ENCODE data around the gene FLACC1.
"Not testable (repeated sequence)": the region's sequence is repeated elsewhere in the genome, so short reads cannot be mapped to it uniquely, and the experiment has no call there.

Gene FLACC1

DNA sequence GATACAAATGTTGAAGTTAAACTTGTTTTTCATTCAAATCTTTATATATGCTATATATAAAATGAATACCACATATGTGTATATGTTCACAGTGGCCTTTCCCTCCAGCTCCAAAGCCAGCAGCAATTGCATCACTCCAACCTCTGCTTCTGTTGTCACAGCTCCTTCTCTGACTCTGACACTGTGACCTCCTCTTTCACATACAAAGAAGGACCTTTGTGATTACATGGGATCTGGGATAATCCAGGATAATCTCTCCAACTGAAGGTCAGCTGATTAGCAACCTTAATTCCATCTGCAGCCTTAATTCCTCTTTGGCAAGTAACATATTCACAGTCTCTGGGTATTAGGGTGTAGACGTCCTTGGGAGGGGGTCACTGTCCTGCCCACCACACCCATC, 8.4 kb downstream of the FLACC1 start:
- no peak for DNase-seq

DNA sequence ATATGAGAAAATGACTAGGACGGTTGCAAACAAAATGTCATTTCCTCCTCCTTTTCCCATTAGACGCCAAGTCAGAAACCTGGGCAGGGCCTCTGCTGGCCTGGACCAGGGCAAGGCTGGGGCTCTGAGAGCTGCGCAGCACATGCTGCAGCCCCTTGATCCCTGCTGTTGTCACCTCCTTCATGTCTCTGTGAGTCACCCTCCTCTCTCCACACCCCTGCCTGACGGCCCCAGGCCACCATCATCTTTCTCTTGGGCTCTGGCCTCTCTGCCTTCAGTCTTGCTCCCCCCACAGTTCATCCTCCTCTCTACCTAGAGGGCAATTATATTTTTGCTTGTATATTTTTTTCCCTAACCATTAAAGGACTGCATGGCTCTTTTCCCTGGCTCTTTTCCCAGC, 10.0 kb downstream of the FLACC1 start:
- no peak for DNase-seq

DNA sequence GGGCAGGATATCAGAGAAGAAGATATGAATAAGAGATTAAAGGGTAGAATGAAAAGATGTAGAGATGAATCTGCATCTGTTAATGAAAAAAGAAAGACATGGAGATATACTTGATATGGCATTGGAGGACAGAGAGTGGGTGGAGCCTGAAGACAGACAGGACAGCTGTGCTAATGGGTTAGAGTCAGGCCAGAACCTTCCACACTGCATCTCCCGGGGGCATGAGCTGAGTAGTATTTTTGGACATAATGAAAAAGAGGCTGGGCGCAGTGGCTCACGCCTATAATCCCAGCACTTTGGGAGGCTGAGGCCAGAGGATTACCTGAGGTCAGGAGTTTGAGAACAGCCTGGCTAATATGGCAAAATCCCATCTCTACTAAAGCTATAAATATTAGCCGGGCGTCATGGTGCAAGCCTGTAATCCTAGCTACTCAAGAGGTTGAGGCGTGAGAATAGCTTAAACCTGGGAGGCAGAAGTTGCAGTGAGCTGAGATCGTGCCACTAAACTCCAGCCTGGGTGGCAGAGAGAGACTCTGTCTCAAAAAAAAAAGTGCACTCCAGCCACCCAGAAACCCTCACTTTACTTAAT, 11.4 kb downstream of the FLACC1 start:
- no peak for DNase-seq

DNA sequence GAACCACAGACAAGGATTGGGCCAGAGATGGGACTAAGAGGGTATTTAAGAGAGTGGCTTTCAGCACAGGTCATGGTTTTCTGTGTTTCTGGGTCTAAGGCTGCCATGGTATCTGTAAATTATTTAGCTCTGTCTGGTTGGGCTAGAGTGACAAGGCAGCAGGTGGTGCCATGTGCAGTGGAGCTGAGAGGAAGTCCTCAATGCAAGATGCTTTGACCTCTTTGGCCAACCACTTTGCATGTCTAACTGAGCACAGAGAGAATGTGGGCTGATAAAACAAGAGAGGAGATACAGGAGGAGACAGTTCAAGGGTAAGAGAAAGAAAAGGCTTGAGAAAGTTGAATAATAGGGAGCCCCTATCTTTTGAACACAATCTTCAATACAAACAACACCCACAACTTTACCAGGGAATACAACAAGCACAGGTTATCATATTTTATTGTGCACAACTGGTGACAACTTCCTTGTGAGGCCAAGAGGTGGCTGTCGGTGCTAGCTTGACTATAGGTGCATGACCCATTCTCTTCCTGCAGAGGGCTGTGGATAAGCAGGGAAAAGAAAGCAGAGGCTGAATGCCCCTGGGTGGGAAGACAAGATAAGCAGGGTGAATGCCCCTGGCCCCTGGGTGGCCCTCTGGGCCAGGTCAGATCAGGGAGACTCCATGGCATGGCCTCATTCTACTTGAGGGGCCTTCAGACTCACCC, 12.3 kb downstream of the FLACC1 start:
- no peak for DNase-seq

DNA sequence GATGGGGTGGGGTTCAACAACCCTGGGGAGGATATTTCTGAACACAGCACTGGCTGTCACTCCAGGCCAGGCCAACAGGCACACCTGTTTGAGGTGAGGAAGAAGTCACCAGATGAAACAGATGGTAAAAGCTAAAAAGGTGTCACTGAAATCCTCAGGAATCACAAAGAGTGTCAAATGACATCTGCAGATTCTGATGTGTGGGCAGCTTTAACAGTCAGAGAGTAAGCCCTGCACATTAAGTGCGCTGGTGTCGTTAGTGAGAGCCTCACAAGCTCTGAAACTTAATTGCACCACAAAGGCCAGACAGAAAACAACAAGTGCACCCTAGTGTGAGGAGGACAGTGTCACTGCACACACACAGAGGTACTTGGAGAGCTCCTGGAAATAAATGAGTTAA, 13.6 kb downstream of the FLACC1 start:
- no peak for DNase-seq

DNA sequence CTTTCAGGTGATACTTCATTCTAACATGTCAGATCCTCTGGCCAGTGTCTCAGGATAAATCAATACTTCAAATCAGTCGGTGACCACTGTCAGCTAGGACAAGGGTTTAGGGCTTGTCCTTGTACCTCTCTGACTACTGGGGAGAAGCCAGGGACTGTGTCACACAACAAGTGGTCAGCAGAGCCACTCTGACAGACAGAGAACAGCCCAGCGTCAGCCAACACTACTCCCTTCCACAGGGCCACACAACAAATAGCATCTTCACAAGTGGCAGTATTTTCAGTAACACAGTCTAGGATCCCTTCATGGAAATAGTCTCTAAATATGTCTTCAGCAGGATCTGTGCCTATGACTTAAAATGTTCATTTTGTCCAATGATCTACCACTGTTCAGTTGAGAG, 14.2 kb downstream of the FLACC1 start:
- no peak for DNase-seq

DNA sequence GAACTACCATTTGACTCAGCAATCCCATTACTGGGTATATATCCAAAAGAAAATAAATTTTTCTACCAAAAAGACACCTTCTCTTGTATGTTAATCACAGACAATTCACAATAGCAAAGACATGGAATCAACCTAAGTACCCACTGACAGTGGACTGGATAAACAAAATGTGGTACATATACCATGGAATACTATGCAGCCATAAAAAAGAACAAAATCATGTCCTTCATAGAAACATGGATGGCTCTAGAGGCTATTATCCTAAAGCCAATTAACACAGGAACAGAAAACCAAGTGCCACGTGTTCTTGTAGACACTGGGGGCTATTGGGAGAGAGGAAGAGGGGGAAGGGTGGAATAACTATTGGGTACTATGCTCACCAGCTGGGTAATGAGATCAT, 27.7 kb downstream of the FLACC1 start:
- DNase-seq: no peak

DNA sequence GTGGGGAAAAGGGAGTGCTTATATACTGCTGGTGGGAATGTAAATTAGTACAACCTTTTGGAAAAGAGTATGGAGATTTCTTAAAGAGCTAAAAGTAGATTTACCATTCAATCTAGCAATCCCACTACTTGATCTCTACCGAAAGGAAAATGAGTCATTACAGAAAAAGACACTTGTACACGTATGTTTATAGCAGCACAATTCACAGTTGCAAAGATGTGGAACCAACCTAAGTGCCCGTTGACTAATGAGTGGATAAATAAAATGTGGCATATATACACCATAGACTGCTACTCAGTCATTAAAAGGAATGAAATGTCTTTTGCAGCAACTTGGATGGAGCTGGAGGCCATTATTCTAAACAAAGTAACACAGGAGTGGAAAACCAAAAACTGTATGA, 29.5 kb downstream of the FLACC1 start:
- DNase-seq: no peak

DNA sequence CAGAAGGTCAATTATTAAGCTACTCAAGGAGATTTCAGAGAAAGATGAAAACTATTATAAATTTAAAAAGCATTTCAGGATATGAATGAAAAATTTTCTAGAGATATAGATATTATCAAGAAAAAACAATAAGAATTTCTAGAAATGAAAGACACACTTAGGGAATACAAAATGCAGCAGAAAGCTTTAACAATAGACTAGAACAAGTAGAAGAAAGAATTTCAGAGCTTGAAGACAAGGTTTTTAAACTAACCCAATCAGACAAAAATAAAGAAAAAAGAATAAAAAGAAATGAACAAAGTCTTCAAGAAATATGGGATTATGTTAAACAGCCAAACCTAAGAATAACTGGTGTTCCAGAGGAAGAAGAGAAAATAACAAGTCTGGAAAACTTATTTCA, 34.4 kb downstream of the FLACC1 start:
- DNase-seq: no peak

DNA sequence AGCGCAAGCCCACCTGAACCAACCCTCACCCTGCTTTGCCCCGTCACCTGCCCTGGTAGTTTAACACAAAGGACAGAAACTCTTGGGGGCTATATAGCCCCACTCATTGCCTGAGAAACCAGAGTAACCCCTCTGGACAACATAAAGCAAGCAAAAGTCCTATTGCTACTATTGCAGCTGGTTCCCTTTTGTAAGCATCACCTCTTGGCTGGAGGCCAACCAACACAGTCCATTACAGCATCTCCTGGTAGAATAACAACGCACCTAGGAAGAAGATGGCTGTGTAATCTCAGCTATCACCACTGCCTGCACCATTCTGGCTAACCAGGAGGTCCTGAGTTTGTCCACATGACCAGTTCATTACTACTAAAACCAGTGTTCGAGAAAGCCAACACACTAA, 36.4 kb downstream of the FLACC1 start:
- DNase-seq: no peak

DNA sequence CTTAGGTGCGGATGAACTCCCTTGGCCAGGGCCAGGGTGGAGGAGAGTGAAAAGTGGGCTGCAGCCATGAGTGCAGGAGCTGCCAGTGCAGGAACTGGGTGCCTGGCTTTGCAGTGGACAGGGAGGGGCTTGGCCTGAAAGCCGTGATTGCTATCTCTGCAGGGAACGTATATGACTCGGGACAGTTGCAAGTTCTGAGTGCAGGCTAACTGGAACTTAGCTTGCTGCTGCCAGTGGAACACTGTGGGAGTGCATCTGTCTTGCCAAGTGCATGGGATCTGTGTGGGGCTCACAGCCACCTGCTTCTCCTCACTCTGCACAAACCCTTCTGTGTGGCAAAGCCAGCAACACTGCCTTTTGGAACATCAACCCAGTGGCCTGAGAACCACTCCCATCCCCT, 36.9 kb downstream of the FLACC1 start:
- DNase-seq: no peak

DNA sequence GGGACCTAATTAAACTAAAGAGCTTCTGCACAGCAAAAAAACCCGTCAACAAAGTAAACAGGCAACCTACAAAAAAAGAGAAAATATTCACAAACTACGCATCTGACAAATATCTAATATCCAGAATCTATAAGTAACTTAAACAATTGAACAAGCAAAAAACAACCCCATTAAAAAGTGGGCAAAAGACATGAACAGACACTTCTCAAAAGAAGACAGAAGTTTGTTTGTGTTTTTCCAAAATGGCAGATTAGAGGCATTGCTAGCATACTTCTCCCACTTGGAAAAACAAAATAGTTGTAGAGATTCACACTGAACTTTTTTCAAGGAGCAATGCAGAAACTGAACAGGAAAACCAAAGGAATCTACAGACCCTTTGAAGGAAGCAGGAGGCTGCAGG, 37.6 kb downstream of the FLACC1 start:
- DNase-seq: no peak

DNA sequence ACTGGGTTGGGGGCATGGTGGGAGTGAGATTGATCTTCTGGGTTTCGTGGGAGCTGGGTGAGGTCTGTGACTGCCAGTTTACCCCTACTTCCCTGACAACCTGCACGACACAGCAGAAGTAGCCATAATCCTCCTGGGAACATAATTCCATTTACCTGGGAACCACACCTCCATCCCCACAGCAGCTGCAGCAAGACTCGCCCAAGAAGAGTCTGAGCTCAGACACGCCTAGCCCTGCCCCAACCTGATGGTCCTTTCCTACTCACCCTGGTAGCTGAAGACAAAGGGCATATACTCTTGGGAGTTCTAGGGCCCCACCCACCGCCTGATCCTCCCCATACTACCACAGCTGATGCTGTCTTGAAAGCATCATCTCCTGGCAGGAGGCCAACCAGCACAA, 43.8 kb downstream of the FLACC1 start:
- no peak for DNase-seq

DNA sequence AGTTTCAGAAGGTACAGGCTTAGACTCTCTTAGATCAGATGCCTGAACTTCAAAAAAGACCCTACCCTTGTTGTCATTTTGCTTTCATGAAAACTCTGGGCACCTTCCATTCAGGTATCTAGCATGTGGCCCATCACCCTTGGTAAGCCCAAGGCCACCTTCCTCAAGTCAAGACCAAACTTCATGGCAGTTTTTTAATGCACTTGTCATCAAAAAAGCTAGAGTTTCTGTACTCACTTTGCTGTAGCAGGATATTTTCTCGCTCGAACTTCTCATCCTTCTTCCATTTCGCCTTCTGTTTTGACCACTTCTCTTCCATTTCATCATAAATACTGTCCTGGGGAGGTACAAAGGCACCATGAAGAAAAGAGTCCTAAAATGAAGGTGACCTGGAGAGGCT, 48.2 kb downstream of the FLACC1 start:
- no peak for DNase-seq

DNA sequence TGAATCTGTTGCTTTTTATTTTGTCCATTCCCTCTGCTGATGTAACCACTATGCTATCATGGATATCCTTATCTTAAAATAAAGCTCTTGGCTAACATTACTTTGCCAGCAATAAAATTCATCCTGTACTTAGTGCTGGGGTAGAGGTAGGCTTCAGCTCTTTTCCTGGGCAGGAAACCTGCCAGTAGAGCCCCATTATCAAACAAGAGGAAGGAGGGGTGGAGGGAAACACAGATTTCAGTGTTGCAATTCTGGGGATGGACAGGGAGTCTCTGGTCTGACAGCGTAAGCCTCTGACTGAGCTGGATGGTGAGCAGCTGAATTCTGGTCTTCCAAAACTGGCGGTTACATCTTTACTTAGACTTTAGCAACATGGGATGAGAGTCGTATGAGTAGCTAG, 49.3 kb downstream of the FLACC1 start:
- no peak for DNase-seq

DNA sequence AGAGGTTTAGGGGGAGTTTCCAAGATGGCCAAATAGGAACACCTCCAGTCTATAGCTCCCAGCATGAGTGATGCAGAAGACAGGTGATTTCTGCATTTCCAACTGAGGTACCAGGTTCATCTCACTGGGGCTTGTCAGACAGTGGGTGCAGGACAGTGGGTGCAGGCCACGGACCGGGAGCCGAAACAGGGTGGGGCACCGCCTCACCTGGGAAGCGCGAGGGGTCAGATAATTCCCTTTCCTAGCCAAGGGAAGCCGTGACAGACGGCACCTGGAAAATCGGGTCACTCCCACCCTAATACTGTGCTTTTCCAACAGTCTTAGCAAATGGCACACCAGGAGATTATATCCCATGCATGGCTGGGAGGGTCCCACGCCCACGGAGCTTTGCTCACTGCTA, 57.2 kb downstream of the FLACC1 start:
- DNase-seq: not testable (repeated sequence)

DNA sequence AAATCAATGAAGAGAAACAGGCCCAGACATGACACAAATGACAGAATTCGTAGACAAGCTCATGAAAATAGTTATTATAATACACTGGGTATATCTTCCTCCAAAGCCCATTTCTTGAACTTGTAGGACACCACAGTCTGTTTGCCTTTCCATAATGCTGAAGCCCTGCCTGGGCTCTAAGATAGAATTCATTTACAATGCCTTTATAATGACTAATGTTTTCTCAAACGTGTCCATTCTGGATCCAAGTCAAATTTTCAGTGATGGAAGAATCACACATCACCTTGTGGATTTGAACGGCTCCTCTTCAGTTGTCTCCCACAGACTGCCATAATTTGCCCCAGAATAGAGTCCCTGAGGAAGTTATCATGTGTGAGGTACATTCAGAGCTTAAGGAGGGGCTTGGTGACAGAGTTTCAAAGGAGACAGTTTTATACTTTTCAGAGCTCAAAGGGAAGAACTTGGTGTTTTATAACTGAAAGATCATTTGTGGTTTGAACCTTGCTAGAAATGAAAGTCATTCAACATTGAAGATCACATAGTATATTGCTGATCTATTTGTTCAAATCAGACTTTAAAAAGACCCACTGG, 58.6 kb downstream of the FLACC1 start:
- no peak for DNase-seq

DNA sequence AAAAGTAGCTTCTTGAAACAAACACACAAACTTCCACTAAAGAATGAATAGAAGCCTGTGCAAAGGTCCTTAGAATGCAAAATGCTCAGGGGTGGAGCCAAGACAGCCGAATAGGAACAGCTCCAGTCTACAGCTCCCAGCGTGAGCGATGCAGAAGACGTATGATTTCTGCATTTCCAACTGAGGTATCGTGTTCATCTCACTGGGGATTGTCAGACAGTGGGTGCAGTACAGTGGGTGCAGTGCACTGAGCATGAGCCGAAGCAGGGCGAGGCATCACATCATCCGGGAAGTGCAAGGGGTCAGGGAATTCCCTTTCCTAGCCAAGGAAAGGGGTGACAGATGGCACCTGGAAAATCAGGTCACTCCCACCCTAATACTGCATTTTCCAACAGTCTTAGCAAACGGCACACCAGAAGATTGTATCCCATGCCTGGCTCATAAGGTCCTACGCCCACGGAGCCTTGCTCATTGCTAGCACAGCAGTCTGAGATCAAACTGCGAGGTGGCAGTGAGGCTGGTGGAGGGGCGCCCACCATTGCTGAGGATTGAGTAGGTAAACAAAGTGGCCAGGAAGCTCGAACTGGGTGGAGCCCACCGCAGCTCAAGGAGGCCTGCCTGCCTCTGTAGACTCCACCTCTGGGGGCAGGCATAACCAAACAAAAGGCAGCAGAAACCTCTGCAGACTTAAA, 66.5 kb downstream of the FLACC1 start:
- DNase-seq: not testable (repeated sequence)

DNA sequence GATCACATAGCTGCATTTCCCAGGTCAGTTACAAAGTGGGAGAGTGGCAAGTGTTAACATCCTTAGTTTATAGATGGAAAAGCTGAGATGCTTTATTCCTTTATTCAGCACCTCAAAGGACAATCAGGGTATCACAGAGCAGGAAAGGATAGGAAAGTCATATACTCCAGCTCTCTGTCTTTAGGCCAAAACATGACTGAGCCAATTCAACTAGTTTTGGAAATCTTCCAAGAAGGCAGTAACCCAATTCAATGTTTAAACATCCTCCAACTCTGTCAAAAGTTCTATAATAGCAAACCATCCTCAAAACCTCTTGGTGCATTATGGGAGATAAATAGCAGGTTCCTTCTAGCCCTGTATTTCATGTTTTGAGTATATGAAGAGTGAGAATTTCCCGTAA, 71.6 kb downstream of the FLACC1 start:
- DNase-seq: no peak

DNA sequence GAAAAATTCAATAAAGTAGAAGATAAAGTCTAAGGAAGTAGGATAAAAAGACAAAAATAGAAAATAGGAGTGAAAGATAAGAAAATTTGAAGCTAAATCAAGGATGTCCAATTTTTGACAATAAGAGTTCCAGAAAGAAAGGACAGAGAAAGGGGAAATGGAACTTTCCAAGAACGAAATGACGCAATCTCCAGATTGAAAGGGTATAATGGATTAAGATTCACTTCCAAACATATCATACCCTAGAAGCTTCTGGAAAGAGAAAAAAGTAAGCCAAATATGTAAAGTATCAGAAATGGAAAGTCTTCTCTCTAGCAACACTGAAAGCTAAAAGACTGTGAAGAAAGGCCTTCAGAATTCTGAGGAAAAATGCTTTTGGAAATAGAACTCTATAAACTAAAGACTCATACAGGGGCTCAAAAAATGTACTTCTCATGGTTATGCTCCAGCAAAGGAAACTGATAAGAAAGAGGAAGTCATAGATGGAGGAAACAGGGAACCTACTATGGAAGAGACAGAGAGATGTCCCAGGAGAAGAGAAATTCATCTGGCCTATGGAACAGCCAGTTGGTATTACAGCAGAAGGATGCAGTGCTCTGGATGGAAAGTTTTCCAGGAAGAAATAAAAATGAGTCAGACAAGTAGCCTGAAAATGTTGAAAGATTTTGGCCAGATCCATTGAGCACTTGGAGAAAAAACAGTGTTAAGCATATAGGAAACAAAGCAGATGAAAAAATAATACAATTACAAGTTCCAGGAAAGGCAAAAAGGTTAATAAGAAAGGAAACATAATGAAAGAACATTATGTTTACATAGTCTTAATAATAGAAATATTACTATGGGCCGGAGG, 76.7 kb downstream of the FLACC1 start:
- DNase-seq: no peak

DNA sequence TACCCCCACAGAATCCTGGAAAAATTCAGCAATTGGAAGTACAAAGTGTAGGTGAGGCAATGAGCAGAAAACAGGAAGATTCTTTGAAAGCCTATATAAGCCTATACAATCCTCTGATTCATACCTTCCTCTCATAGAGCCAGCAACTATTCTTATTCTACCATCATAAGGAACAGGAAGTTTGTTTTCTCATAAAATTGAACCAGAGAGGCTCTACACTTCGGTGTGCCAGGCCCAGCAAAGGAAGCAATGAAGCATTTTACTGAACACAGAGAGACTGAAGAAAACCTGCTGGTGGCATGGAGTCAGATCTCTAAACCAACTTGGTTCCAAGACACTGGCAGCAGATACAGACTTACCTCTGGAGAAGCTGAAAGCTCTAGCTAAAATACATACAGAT, 78.1 kb downstream of the FLACC1 start:
- DNase-seq: no peak

DNA sequence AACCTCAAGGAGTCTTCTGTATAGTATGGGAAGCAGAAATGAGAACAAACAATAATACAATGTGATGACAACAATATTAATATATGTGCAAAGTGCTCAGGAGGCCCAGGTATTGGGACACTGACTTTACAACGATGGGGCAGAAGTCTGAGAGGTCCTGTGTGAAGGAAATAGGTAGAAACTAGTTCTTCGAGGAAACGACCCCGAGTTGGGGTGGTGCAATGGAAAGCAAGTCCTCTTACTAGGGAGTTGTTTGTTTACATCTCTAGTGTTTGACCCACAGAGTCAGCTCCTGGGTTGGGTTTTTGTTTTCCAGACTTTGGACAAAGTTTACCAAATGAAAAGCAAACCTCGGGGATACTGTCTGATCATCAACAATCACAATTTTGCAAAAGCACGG, 80.6 kb downstream of the FLACC1 start:
- no peak for DNase-seq

DNA sequence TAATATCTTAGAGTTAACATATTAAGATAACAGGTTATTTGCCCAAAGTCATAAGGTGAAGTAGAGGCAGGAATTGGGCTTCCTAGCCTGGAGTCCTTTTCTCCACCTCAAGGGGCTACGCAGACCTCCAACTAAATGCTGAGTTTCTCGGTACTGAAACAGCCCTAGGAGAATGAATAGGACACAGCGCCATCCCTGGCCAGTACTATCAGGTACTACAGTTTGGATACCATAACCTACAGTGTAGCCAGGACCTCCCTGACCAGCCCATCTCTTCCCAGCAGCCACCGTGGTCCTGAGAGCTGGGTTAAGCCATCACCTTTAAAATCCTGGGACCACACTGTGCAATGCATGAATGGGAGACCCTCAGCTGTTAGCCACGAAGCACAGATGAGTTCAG, 81.2 kb downstream of the FLACC1 start:
- no peak for DNase-seq
